Tibial nerve (tissue), 4 donors: ENCODE results near the gene USF3.

ENCODE experiments used
- EP300 ChIP-seq, 2 donors: sonication (generic); formaldehyde crosslinking; IDR thresholded peaks; one replicate each; pipeline ENCODE4 v1.6.1; 2017; ENCODE audit warnings: antibody characterized with exemption in 2 of 2, mild to moderate bottlenecking in 1 of 2
- POLR2A ChIP-seq, 2 donors: fragments of 450-650 bp; IDR thresholded peaks; one replicate each; pipeline ENCODE4 v1.6.1; 2017; ENCODE audit warnings: antibody characterized with exemption in 2 of 2, mild to moderate bottlenecking in 2 of 2, moderate library complexity in 2 of 2
- TF ChIP-seq, protein P1 (sequence below), 5 experiments: fragments of 200-600 bp in 3 of 5; fragments of 450-650 bp in 2 of 5; sonication (generic) in 3 of 5; IDR thresholded peaks; one replicate each; pipeline ENCODE4 v1.5.1; 2016 to 2019; ENCODE audit warnings: antibody characterized with exemption in 5 of 5, mild to moderate bottlenecking in 3 of 5, moderate library complexity in 2 of 5

DNA sequence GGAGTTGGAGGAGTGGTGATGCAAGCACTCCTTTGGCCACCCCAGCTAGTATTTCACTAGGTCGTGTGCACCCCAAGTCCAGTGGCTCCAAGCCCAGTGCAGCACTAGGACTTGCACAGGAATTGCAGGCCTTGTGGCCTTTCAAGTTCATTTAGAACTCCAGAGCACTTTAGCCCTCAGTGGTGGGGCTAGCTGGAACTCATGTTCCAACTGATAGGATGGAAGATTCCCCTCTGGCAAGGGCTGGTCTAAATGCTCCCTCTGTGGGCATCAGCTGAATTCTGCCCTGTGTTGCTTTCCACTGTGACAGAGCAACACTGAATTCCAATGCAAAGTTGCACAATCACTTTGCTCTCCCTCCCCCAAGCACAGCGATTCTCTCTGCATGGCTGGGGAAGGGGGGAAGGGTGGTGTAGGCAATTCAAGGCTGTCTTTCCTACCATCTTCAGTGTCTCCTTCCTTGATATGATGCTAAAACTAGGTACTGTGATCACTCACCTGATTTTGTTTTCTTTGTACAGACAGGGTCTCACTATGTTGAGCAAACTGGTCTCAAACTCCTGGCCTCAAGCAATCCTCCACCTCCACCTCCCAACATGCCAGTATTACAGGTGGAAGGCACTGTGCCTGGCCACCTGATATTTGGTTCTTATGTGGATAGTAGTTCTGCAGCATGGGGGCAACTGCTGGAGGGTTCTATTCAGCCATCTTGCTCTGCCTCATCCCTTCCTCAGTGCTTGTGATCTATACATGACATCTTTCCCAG, 10.3 kb downstream of the USF3 start:
- TF ChIP-seq, protein P1, sequence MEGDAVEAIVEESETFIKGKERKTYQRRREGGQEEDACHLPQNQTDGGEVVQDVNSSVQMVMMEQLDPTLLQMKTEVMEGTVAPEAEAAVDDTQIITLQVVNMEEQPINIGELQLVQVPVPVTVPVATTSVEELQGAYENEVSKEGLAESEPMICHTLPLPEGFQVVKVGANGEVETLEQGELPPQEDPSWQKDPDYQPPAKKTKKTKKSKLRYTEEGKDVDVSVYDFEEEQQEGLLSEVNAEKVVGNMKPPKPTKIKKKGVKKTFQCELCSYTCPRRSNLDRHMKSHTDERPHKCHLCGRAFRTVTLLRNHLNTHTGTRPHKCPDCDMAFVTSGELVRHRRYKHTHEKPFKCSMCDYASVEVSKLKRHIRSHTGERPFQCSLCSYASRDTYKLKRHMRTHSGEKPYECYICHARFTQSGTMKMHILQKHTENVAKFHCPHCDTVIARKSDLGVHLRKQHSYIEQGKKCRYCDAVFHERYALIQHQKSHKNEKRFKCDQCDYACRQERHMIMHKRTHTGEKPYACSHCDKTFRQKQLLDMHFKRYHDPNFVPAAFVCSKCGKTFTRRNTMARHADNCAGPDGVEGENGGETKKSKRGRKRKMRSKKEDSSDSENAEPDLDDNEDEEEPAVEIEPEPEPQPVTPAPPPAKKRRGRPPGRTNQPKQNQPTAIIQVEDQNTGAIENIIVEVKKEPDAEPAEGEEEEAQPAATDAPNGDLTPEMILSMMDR (IDR thresholded peaks at IDR 0.05): no peak
- TF ChIP-seq EP300 (IDR thresholded peaks at IDR 0.05) (peak in 1 of 2 donors; percentile 16), POLR2A (IDR thresholded peaks at IDR 0.05) (no peak)
